ENCODE data around the gene RBMS3. TPM values are rescaled to one million over a fixed set of nuclear protein-coding genes. Genes with fewer than 3 reads are reported as not detected.

RBMS3 gene
- total and polyA plus RNA-seq, 2 experiments from 2014 or later = 3.2 to 7.4 TPM

- no peak for TF ChIP-seq ZNF462 (CRISPR knock-in tag; IDR thresholded peaks at IDR 0.05)
Measured at GRCh38 chr3:29557825-29558224, 277.0 kb downstream of the RBMS3 start (continued).

GRCh38 chr3:29559741-29560465 is 279.0 kb downstream of the RBMS3 start:
- DNase-seq (ENCODE audit: low spot score) (no peak), ATAC-seq (no peak)
- Histone ChIP-seq H2AFZ (no peak overlapping the region), H3K27ac (ENCODE audit: low read depth) (no peak overlapping the region), H3K9me2 (ENCODE audit: insufficient read depth) (peaks cover 6% of the 10 kb centered on the region; the same call in 1 of the 2 replicates), H3F3A (replicated peaks; ENCODE audit: low read depth) (no peaks in the 10 kb centered on the region), H3K27me3 (ENCODE audit: insufficient read depth) (no peaks in the 10 kb centered on the region), H4K20me1 (replicated peaks; ENCODE audit: insufficient read depth) (no peaks in the 10 kb centered on the region), H3K4me1 (ENCODE audit: insufficient read depth) (no peaks in the 10 kb centered on the region), H3K36me3 (ENCODE audit: insufficient read depth) (no peaks in the 10 kb centered on the region), H3K4me2 (no peak overlapping the region), H3K79me2 (replicated peaks; ENCODE audit: insufficient read depth) (no peaks in the 10 kb centered on the region), H3K4me3 (no peak overlapping the region)
- no peak for TF ChIP-seq CREB1 (CRISPR knock-in tag; IDR thresholded peaks at IDR 0.05; ENCODE audit: low read depth)
- Mint-ChIP-seq H3K4me1 (peaks cover 11% of the 10 kb centered on the region), H3K27me3 (ENCODE audit: insufficient read depth, low read depth, poor library complexity) (peaks cover 2% of the 10 kb centered on the region), H3K9me3 (no peaks in the 10 kb centered on the region), H3K4me3 (no peak overlapping the region), H3K36me3 (ENCODE audit: low read depth) (no peaks in the 10 kb centered on the region), H3K27ac (no peak overlapping the region)

DNA sequence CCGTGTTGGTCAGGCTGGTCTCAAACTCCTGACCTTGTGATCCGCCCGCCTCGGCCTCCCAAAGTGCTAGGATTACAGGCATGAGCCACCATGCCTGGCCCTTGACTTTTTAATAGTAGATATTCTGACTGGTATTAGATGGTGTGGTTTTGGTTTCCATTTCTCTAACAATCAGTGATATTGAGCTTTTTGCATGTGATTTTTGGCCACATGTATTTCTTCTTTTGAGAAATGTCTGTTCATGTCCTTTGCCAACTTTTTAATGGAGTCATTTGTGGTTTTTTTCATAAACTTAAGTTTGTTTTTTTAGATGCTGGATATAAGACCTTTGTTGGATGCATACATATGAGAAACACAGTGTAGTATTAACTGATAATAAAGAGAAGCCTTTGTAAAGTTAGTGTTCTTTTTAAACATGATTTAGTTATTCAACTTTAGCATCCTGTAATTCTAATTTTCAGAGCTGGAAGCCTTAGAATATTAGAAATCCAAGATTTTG is 280.8 kb downstream of the RBMS3 start:
- no peak overlapping the region for H3K27ac Mint-ChIP-seq
- H3K4me1 Mint-ChIP-seq = peaks cover 11% of the 10 kb centered on the region
- Histone ChIP-seq H4K20me1 (replicated peaks; ENCODE audit: insufficient read depth) (no peaks in the 10 kb centered on the region), H3K79me2 (replicated peaks; ENCODE audit: insufficient read depth) (no peaks in the 10 kb centered on the region), H3K27me3 (ENCODE audit: insufficient read depth) (no peaks in the 10 kb centered on the region), H3K4me1 (ENCODE audit: insufficient read depth) (no peaks in the 10 kb centered on the region), H3K4me2 (no peak overlapping the region), H2AFZ (no peak overlapping the region), H3K4me3 (no peak overlapping the region), H3F3A (replicated peaks; ENCODE audit: low read depth) (no peaks in the 10 kb centered on the region), H3K9me2 (ENCODE audit: insufficient read depth) (peaks cover 6% of the 10 kb centered on the region; the same call in 1 of the 2 replicates), H3K36me3 (ENCODE audit: insufficient read depth) (no peaks in the 10 kb centered on the region), H3K27ac (ENCODE audit: low read depth) (no peak overlapping the region)
- H3K27me3 Mint-ChIP-seq (ENCODE audit: insufficient read depth, low read depth, poor library complexity) = peaks cover 2% of the 10 kb centered on the region
- no peak overlapping the region for H3K4me3 Mint-ChIP-seq
- DNase-seq (ENCODE audit: low spot score) = no peak
- no peak for ATAC-seq
- no peaks in the 10 kb centered on the region for H3K9me3 Mint-ChIP-seq
- no peaks in the 10 kb centered on the region for H3K36me3 Mint-ChIP-seq (ENCODE audit: low read depth)
- no peak for TF ChIP-seq ZNF462 (CRISPR knock-in tag; IDR thresholded peaks at IDR 0.05)
- no peak for TF ChIP-seq ZNF331 (CRISPR knock-in tag; IDR thresholded peaks at IDR 0.05; ENCODE audit: low read depth)
